IPS DF 19.7 (cell line): Measurements from ENCODE around the gene FAM217A.

Source experiments
- DNase-seq: peaks from one replicate; pipeline ENCODE4 v3.0.0-alpha.2; 2013; ENCODE audit warnings: low read depth, low spot score

Gene FAM217A

DNA sequence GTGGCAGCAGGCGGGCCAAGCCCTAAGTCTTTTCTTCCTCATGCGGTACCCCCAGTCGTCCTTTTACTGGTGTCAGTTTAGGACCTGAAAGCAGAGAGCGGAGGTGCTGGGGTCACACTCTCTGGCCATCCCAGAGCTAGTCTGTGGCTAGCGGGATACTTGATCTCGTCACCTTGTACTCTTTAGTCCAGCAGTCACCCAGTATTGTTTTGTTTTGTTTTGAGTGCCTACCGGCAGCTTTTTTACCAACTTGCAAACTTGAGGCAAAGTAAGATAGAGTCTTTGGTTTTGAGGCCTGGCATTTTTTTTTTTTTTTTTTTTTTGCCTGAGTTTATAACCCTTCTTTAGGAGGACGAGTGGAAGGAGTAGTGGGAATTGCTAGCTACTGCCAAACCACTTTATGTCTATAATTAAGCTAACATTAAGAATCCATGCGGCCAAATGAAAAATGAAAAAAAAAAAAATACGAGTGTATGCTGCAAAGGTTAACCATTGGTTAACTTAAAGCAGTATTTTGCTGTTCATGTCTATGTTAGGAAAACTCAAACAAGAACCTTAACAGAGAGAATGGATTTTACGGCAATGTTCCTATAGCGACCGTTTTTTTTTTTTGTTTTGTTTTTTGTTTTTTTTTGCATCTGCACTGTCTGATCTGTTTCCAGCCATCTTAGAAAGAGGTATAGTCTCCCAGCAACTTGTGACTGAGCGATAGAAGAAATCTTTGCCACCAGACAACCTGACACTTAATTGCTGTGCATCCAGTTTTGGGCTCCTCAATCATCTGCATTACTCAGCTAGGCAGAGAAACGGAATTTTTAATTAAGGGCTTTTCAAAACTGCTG, 56.9 kb downstream of the FAM217A start:
- no peak for DNase-seq

- peak; percentile 92 for DNase-seq
These were observed 57.6 kb downstream of the FAM217A start for GRCh38 chr6:4021133-4021853.

GRCh38 chr6:4020822-4021132, 58.2 kb downstream of the FAM217A start:
- no peak for DNase-seq

DNA sequence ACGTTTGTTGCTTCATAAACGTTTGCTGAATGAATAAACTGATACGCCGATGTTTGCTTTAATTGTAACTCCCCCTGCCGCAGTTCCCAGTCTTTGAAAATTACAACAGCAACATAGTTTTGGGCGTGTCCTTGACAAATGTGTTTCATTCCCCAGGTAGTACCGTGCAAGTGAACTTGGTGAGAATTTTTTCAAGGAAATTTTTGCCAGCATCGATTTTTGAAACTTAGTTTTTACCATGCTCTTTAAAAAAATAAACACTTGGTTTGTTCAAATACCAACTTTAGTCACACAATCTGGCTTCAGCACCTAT, 60.1 kb downstream of the FAM217A start:
- DNase-seq: no peak
